ENCODE data around the gene OR2AT4. TPM values are rescaled to one million over a fixed set of nuclear protein-coding genes. Genes with fewer than 3 reads are reported as not detected.

OR2AT4 gene
- total and polyA plus RNA-seq, 7 experiments from 2014 or later, result not detected

- H3K4me1 Mint-ChIP-seq, result no peaks in the 10 kb centered on the region
- Histone ChIP-seq H3K4me3 (ENCODE audit: low read length) (no peak overlapping the region), H3K9me3 (ENCODE audit: control insufficient read depth in 2 of 3, low read length in 3 of 3) (no peaks in the 10 kb centered on the region), H3K36me3 (ENCODE audit: control insufficient read depth in 2 of 3, insufficient read depth in 3 of 3, low read length in 3 of 3) (no peaks in the 10 kb centered on the region), H3K4me1 (ENCODE audit: control insufficient read depth in 2 of 2, insufficient read depth in 2 of 2, low read length in 2 of 2) (no peaks in the 10 kb centered on the region), H3K27ac (ENCODE audit: low read depth, low read length) (no peak overlapping the region), H3K27me3 (ENCODE audit: control insufficient read depth in 2 of 2, insufficient read depth in 2 of 2, low read length in 2 of 2) (no peaks in the 10 kb centered on the region)
- no peak overlapping the region for H3K4me3 Mint-ChIP-seq
- POLR2A ChIA-PET, result interaction anchor here (0.6 kb wide), 1 partner anchor 18 kb away, joined by 4 read pairs; no protein-coding TSS in a partner anchor
- peaks cover 17 to 40% (median 26%) of the 10 kb centered on the region in 5 donors for H3K27me3 Mint-ChIP-seq
- intact Hi-C loops (cut with micrococcal nuclease), result no loop called here
- H3K27ac Mint-ChIP-seq, result peak overlapping the region in 1 of 9 donors; percentile 18
- CTCF ChIA-PET, result interaction anchor here (0.9 to 2.3 kb wide), 3 partner anchors 71 to 137 kb away, joined by 3 to 7 read pairs (median 4); no protein-coding TSS in a partner anchor
- H3K36me3 Mint-ChIP-seq, result peaks cover 0 to 1% (median 0%) of the 10 kb centered on the region in 5 donors
- H3K9me3 Mint-ChIP-seq, result no peaks in the 10 kb centered on the region
- DNase-seq (no peak), ATAC-seq (no peak)
Measured at GRCh38 chr11:75133976-75134375, 37.3 kb upstream of the OR2AT4 start.

DNA sequence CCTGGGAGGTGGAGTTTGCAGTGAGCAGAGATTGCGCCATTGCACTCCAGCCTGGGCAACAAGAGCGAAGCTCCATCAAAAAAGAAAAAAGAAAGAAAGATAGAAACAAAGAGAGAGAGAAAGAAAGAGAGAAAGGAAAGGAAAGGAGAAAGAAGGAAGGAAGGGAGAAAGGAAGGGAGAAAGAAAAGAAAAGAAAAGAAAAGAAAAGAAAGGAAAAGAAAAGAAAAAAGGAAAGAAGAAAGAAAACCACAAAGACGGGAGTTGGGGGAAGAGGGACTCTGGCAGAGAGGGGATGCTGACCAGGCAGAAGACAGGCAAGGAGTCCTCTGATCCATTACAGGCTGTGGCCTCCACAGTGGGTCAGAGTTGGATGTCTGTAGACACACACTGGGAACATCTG lies 35.4 kb upstream of the OR2AT4 start:
- ChIA-PET CTCF (no interaction called here), POLR2A (no interaction called here)
- Mint-ChIP-seq H3K4me3 (peak overlapping the region in 1 of 10 donors; percentile 30), H3K36me3 (peaks cover 0 to 6% (median 0%) of the 10 kb centered on the region in 5 donors), H3K27me3 (peaks cover 23 to 37% (median 32%) of the 10 kb centered on the region in 5 donors), H3K27ac (no peak overlapping the region), H3K4me1 (no peaks in the 10 kb centered on the region), H3K9me3 (peaks cover 0 to 5% (median 0%) of the 10 kb centered on the region in 11 donors)
- no peak for DNase-seq
- Histone ChIP-seq H3K4me1 (ENCODE audit: control insufficient read depth in 2 of 2, insufficient read depth in 2 of 2, low read length in 2 of 2) (no peaks in the 10 kb centered on the region), H3K9me3 (ENCODE audit: control insufficient read depth in 2 of 3, low read length in 3 of 3) (no peaks in the 10 kb centered on the region), H3K27me3 (ENCODE audit: control insufficient read depth in 2 of 2, insufficient read depth in 2 of 2, low read length in 2 of 2) (no peaks in the 10 kb centered on the region), H3K4me3 (ENCODE audit: low read length) (no peak overlapping the region), H3K27ac (ENCODE audit: low read depth, low read length) (no peak overlapping the region), H3K36me3 (ENCODE audit: control insufficient read depth in 2 of 3, insufficient read depth in 3 of 3, low read length in 3 of 3) (no peaks in the 10 kb centered on the region)
- intact Hi-C loops (cut with micrococcal nuclease), result no loop called here
- ATAC-seq, result no peak

DNA sequence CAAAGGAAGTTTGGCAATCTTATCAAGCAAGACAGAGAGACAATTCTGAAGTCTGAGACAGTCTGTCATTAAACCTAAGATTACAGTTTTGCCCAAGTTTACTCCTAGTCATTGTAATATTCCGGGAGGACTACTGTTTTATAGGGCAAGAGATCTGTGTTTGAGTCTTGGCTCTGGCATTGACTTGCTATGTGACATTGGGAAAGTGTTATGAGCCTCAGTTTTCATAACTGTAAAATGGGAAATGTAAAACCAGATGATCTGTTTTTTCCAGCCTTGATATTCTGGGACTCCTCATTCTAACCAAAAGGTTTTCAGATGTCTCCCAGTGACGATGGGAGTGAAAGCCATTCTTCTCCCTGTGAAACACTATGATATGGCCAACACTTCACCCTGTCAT lies 29.9 kb upstream of the OR2AT4 start:
- Mint-ChIP-seq H3K36me3 (peaks cover 0 to 6% (median 0%) of the 10 kb centered on the region in 5 donors), H3K27me3 (peaks cover 13 to 38% (median 21%) of the 10 kb centered on the region in 5 donors), H3K4me3 (no peak overlapping the region), H3K9me3 (peaks cover 0 to 7% (median 0%) of the 10 kb centered on the region in 11 donors), H3K27ac (no peak overlapping the region), H3K4me1 (no peaks in the 10 kb centered on the region)
- Histone ChIP-seq H3K9me3 (ENCODE audit: control insufficient read depth in 2 of 3, low read length in 3 of 3) (no peaks in the 10 kb centered on the region), H3K27ac (ENCODE audit: low read depth, low read length) (no peak overlapping the region), H3K4me1 (ENCODE audit: control insufficient read depth in 2 of 2, insufficient read depth in 2 of 2, low read length in 2 of 2) (no peaks in the 10 kb centered on the region), H3K4me3 (ENCODE audit: low read length) (no peak overlapping the region), H3K36me3 (ENCODE audit: control insufficient read depth in 2 of 3, insufficient read depth in 3 of 3, low read length in 3 of 3) (no peaks in the 10 kb centered on the region), H3K27me3 (ENCODE audit: control insufficient read depth in 2 of 2, insufficient read depth in 2 of 2, low read length in 2 of 2) (no peaks in the 10 kb centered on the region)
- ATAC-seq (no peak), DNase-seq (no peak)
- CTCF ChIA-PET, result interaction anchor here (0.6 to 0.8 kb wide), 2 partner anchors 12 to 14 kb away, joined by 3 read pairs; no protein-coding TSS in a partner anchor
- intact Hi-C loops (cut with micrococcal nuclease), result no loop called here
- POLR2A ChIA-PET, result no interaction called here

DNA sequence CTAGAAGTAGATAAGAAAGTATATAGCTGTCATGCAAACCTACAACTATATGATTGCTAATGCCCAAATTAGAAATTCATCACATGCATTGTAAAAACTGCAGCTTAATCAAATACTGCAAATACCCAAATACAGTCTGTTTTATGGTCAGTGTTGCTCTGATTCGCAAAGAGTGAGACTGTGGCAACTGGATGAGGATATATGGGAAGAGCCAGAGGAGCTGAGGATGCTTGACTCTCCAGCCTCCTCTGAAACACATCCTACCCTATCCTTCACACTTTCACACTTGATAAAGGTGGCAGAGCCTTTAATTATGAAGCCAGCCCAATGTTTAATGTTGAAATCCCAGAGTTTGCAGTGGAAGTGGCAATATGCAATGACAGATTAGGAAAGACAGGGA lies 21.9 kb upstream of the OR2AT4 start:
- Histone ChIP-seq H3K9me3 (ENCODE audit: control insufficient read depth in 2 of 3, low read length in 3 of 3) (no peaks in the 10 kb centered on the region), H3K4me3 (ENCODE audit: low read length) (no peak overlapping the region), H3K36me3 (ENCODE audit: control insufficient read depth in 2 of 3, insufficient read depth in 3 of 3, low read length in 3 of 3) (no peaks in the 10 kb centered on the region), H3K27me3 (ENCODE audit: control insufficient read depth in 2 of 2, insufficient read depth in 2 of 2, low read length in 2 of 2) (no peaks in the 10 kb centered on the region), H3K4me1 (ENCODE audit: control insufficient read depth in 2 of 2, insufficient read depth in 2 of 2, low read length in 2 of 2) (no peaks in the 10 kb centered on the region), H3K27ac (ENCODE audit: low read depth, low read length) (no peak overlapping the region)
- H3K4me1 Mint-ChIP-seq, result peaks cover 0 to 1% (median 0%) of the 10 kb centered on the region in 7 donors
- ATAC-seq, result no peak
- H3K36me3 Mint-ChIP-seq, result peaks cover 0 to 8% (median 0%) of the 10 kb centered on the region in 5 donors
- ChIA-PET POLR2A (no interaction called here), CTCF (interaction anchor here (1.6 kb wide), 1 partner anchor 22 kb away, joined by 5 read pairs; no protein-coding TSS in a partner anchor)
- no peak overlapping the region for H3K4me3 Mint-ChIP-seq
- H3K9me3 Mint-ChIP-seq, result peaks cover 0 to 30% (median 11%) of the 10 kb centered on the region in 11 donors
- intact Hi-C loops (cut with micrococcal nuclease), result no loop called here
- H3K27ac Mint-ChIP-seq, result no peak overlapping the region
- no peak for DNase-seq
- peaks cover 4 to 35% (median 32%) of the 10 kb centered on the region in 5 donors for H3K27me3 Mint-ChIP-seq

- H3K27me3 ChIP-seq (ENCODE audit: control insufficient read depth in 2 of 2, insufficient read depth in 2 of 2, low read length in 2 of 2), result no peaks in the 10 kb centered on the region
- POLR2A ChIA-PET, result no interaction called here
- H3K4me1 Mint-ChIP-seq, result peaks cover 0 to 1% (median 0%) of the 10 kb centered on the region in 7 donors
- no peak overlapping the region for H3K27ac Mint-ChIP-seq
- peaks cover 12 to 41% (median 31%) of the 10 kb centered on the region in 5 donors for H3K27me3 Mint-ChIP-seq
- no peak overlapping the region for H3K4me3 Mint-ChIP-seq
- peaks cover 0 to 12% (median 5%) of the 10 kb centered on the region in 5 donors for H3K36me3 Mint-ChIP-seq
- peaks cover 6 to 58% (median 24%) of the 10 kb centered on the region in 11 donors for H3K9me3 Mint-ChIP-seq
- H3K4me3 ChIP-seq (ENCODE audit: low read length), result no peak overlapping the region
- H3K9me3 ChIP-seq (ENCODE audit: control insufficient read depth in 2 of 3, low read length in 3 of 3), result no peaks in the 10 kb centered on the region
- H3K27ac ChIP-seq (ENCODE audit: low read depth, low read length), result no peak overlapping the region
- no peak for DNase-seq
- H3K36me3 ChIP-seq (ENCODE audit: control insufficient read depth in 2 of 3, insufficient read depth in 3 of 3, low read length in 3 of 3), result no peaks in the 10 kb centered on the region
- intact Hi-C loops (cut with micrococcal nuclease), result no loop called here
- no peak for ATAC-seq
- CTCF ChIA-PET, result interaction anchor here (0.7 kb wide), 1 partner anchor 82 kb away, joined by 3 read pairs; no protein-coding TSS in a partner anchor
- H3K4me1 ChIP-seq (ENCODE audit: control insufficient read depth in 2 of 2, insufficient read depth in 2 of 2, low read length in 2 of 2), result no peaks in the 10 kb centered on the region
Measured at GRCh38 chr11:75114465-75114864, 17.8 kb upstream of the OR2AT4 start.

DNA sequence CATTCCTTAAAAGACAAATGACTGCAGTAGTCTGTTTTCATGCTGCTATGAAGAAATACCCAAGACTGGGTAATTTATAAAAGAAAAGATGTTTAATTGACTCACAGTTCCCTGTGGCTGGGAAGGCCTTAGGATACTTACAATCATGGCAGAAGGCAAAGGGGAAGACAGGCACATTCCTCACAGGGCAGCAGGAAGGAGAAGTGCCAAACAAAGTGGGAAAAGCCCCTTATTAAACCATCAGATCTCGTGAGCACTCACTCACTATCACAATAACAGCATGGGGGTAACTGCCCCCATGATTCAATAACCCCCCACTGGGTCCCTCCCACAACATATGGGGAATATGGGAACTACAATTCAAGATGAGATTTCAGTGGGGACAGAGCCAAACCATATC lies 16.4 kb upstream of the OR2AT4 start:
- no peak for ATAC-seq
- peaks cover 0 to 12% (median 5%) of the 10 kb centered on the region in 5 donors for H3K36me3 Mint-ChIP-seq
- Histone ChIP-seq H3K4me3 (ENCODE audit: low read length) (no peak overlapping the region), H3K4me1 (ENCODE audit: control insufficient read depth in 2 of 2, insufficient read depth in 2 of 2, low read length in 2 of 2) (no peaks in the 10 kb centered on the region), H3K36me3 (ENCODE audit: control insufficient read depth in 2 of 3, insufficient read depth in 3 of 3, low read length in 3 of 3) (no peaks in the 10 kb centered on the region), H3K9me3 (ENCODE audit: control insufficient read depth in 2 of 3, low read length in 3 of 3) (no peaks in the 10 kb centered on the region), H3K27me3 (ENCODE audit: control insufficient read depth in 2 of 2, insufficient read depth in 2 of 2, low read length in 2 of 2) (no peaks in the 10 kb centered on the region), H3K27ac (ENCODE audit: low read depth, low read length) (no peak overlapping the region)
- H3K27ac Mint-ChIP-seq, result no peak overlapping the region
- H3K9me3 Mint-ChIP-seq, result peaks cover 6 to 48% (median 24%) of the 10 kb centered on the region in 11 donors
- CTCF ChIA-PET, result no interaction called here
- peaks cover 0 to 1% (median 0%) of the 10 kb centered on the region in 7 donors for H3K4me1 Mint-ChIP-seq
- no peak overlapping the region for H3K4me3 Mint-ChIP-seq
- intact Hi-C loops (cut with micrococcal nuclease), result no loop called here
- H3K27me3 Mint-ChIP-seq, result peaks cover 12 to 29% (median 20%) of the 10 kb centered on the region in 5 donors
- no peak for DNase-seq
- POLR2A ChIA-PET, result no interaction called here

DNA sequence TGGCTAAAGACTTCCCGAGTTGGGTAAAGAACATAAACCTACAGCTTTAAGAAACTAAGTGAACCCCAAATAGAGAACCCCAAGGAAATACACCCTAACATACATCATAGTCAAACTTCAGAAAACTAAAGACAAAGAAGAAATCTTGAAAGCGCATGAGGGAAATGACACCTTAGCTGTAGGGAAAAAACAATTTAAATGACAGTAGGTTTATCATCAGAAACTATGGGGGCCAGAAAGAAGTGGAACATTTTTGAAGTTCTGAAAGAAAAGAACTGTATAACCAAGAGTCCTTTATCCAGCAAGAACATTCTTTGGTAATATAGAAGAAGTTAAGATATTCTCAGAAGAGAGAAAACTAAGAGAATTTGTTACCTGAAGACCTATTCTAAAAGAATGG lies 15.5 kb upstream of the OR2AT4 start:
- Mint-ChIP-seq H3K4me3 (no peak overlapping the region), H3K9me3 (peaks cover 6 to 48% (median 24%) of the 10 kb centered on the region in 11 donors), H3K4me1 (no peaks in the 10 kb centered on the region), H3K27me3 (peaks cover 12 to 23% (median 19%) of the 10 kb centered on the region in 5 donors), H3K27ac (no peak overlapping the region), H3K36me3 (peaks cover 0 to 12% (median 5%) of the 10 kb centered on the region in 5 donors)
- intact Hi-C loops (cut with micrococcal nuclease), result no loop called here
- H3K4me3 ChIP-seq (ENCODE audit: low read length), result no peak overlapping the region
- H3K27me3 ChIP-seq (ENCODE audit: control insufficient read depth in 2 of 2, insufficient read depth in 2 of 2, low read length in 2 of 2), result no peaks in the 10 kb centered on the region
- DNase-seq, result no peak
- no peaks in the 10 kb centered on the region for H3K4me1 ChIP-seq (ENCODE audit: control insufficient read depth in 2 of 2, insufficient read depth in 2 of 2, low read length in 2 of 2)
- H3K9me3 ChIP-seq (ENCODE audit: control insufficient read depth in 2 of 3, low read length in 3 of 3), result no peaks in the 10 kb centered on the region
- H3K36me3 ChIP-seq (ENCODE audit: control insufficient read depth in 2 of 3, insufficient read depth in 3 of 3, low read length in 3 of 3), result no peaks in the 10 kb centered on the region
- no peak for ATAC-seq
- H3K27ac ChIP-seq (ENCODE audit: low read depth, low read length), result no peak overlapping the region
- ChIA-PET CTCF (no interaction called here), POLR2A (no interaction called here)

All from naive thymus-derived CD4-positive, alpha-beta T cell (primary cell).